HepG2 (cell line): ENCODE data around the gene MST1R. TPM values are rescaled to one million over a fixed set of nuclear protein-coding genes. Genes with fewer than 3 reads are reported as not detected.

Experiments used
- BCL3 ChIP-seq: sonication (generic); formaldehyde crosslinking; IDR thresholded peaks from 2 replicates; pipeline ENCODE4 v1.5.1; 2020; ENCODE audit warnings: mild to moderate bottlenecking, missing genetic modification reagents, moderate library complexity
- BHLHE40 ChIP-seq: IDR thresholded peaks from 2 replicates; pipeline ENCODE4 v1.6.1; 2011; ENCODE audit warnings: low read length, improper control_type of control experiment
- EP300 ChIP-seq, 3 experiments: sonication (generic) in 1 of 3; formaldehyde crosslinking in 1 of 3; IDR thresholded peaks; 2 replicates each; pipeline versions ENCODE4 v1.5.1 to v1.6.1; 2011 to 2020; ENCODE audit warnings: low read depth in 2 of 3, low read length in 2 of 3, borderline replicate concordance in 1 of 3, improper control_type of control experiment in 1 of 3, mild to moderate bottlenecking in 1 of 3, missing genetic modification reagents in 1 of 3, moderate library complexity in 1 of 3
- ETS1 ChIP-seq: sonication (generic); formaldehyde crosslinking; IDR thresholded peaks from 2 replicates; pipeline ENCODE4 v1.4.0; 2020; ENCODE audit warnings: missing genetic modification reagents
- FOXA1 ChIP-seq, 2 experiments: fragments of 450-650 bp in 1 of 2; sonication (generic) in 1 of 2; formaldehyde crosslinking in 1 of 2; IDR thresholded peaks; 2 replicates each; pipeline versions ENCODE4 v1.4.0 to v1.6.1; 2016 to 2020; ENCODE audit warnings: missing genetic modification reagents in 1 of 2
- FOXO1 ChIP-seq: sonication (generic); formaldehyde crosslinking; IDR thresholded peaks from 2 replicates; pipeline ENCODE4 v1.4.0; 2020; ENCODE audit warnings: missing genetic modification reagents
- HIVEP1 ChIP-seq: sonication (generic); formaldehyde crosslinking; IDR thresholded peaks from 2 replicates; pipeline ENCODE4 v1.4.0; 2020; ENCODE audit warnings: mild to moderate bottlenecking, missing genetic modification reagents
- MTERF4 ChIP-seq: sonication (generic); formaldehyde crosslinking; IDR thresholded peaks from 2 replicates; pipeline ENCODE4 v1.8.0; 2023; ENCODE audit warnings: mild to moderate bottlenecking, missing genetic modification reagents
- PATZ1 ChIP-seq: sonication (generic); formaldehyde crosslinking; IDR thresholded peaks from 2 replicates; pipeline ENCODE4 v1.4.0; 2020; ENCODE audit warnings: missing genetic modification reagents
- PHF21A ChIP-seq: sonication (generic); formaldehyde crosslinking; IDR thresholded peaks from 2 replicates; pipeline ENCODE4 v1.5.0; 2020; ENCODE audit warnings: mild to moderate bottlenecking, missing genetic modification reagents
- ZFP36 ChIP-seq: fragments of 150-350 bp; IDR thresholded peaks from 2 replicates; pipeline ENCODE4 v1.6.1; 2018; ENCODE audit warnings: borderline replicate concordance, low read length, low read depth; ENCODE audit not compliant: partially characterized antibody
- ZFP62 ChIP-seq: sonication (generic); formaldehyde crosslinking; IDR thresholded peaks from 2 replicates; pipeline ENCODE4 v1.4.0; 2020; ENCODE audit warnings: missing genetic modification reagents
- ZFP90 ChIP-seq: sonication (generic); formaldehyde crosslinking; IDR thresholded peaks from 2 replicates; pipeline ENCODE4 v1.8.0; 2022; ENCODE audit warnings: missing genetic modification reagents, mild to moderate bottlenecking, inconsistent platforms, borderline replicate concordance
- ZNF18 ChIP-seq: sonication (generic); formaldehyde crosslinking; IDR thresholded peaks from 2 replicates; pipeline ENCODE4 v1.8.0; 2022; ENCODE audit warnings: mild to moderate bottlenecking, missing genetic modification reagents; ENCODE audit not compliant: insufficient replicate concordance
- ZNF232 ChIP-seq: sonication (generic); formaldehyde crosslinking; IDR thresholded peaks from 2 replicates; pipeline ENCODE4 v1.4.0; 2020; ENCODE audit warnings: missing genetic modification reagents, borderline replicate concordance
- ZNF354B ChIP-seq: sonication (generic); formaldehyde crosslinking; IDR thresholded peaks from 2 replicates; pipeline ENCODE4 v1.8.0; 2022; ENCODE audit warnings: mild to moderate bottlenecking, missing genetic modification reagents
- ZNF44 ChIP-seq: sonication (generic); formaldehyde crosslinking; IDR thresholded peaks from 2 replicates; pipeline ENCODE4 v1.5.1; 2020; ENCODE audit warnings: mild to moderate bottlenecking, missing genetic modification reagents
- ZNF558 ChIP-seq: sonication (generic); formaldehyde crosslinking; IDR thresholded peaks from 2 replicates; pipeline ENCODE4 v1.9.0; 2022; ENCODE audit warnings: mild to moderate bottlenecking, missing genetic modification reagents, borderline replicate concordance
- ZNF562 ChIP-seq: sonication (generic); formaldehyde crosslinking; IDR thresholded peaks from 2 replicates; pipeline ENCODE4 v1.8.0; 2022; ENCODE audit warnings: missing genetic modification reagents, borderline replicate concordance
- ZNF878 ChIP-seq: sonication (generic); formaldehyde crosslinking; IDR thresholded peaks from 2 replicates; pipeline ENCODE4 v1.8.1; 2023; ENCODE audit warnings: mild to moderate bottlenecking, missing genetic modification reagents, moderate library complexity
- polyA plus RNA-seq, 8 experiments: library from polyadenylated mRNA; depleted of rRNA in 3 of 8; stranded (reverse) in 7 of 8; unstranded in 1 of 8; fragments of >200 nt; fragmentation: Illumina TruSeq in 4 of 8; extraction: Trizol in 4 of 8; gene quantifications; 2 replicates each; pipeline versions ENCODE4 v1.2.1 to v1.2.3, GENCODE V29; 2011 to 2016; ENCODE audit warnings: low read depth in 4 of 8, missing spikeins in 1 of 8, mixed read lengths in 1 of 8; ENCODE audit not compliant: insufficient read depth in 1 of 8
- total RNA-seq, 5 experiments: library from RNA; depleted of rRNA; stranded (reverse); fragments of >200 nt; fragmentation: Illumina TruSeq; extraction: Trizol; gene quantifications; 2 replicates each; pipeline ENCODE4 v1.2.3, GENCODE V29; 2016; ENCODE audit warnings: low read depth in 1 of 5

The MST1R gene
- total and polyA plus RNA-seq, 2 of the 13 experiments (the other 11 are each of a cell fraction or from before 2014, with no cell fraction given) = 0.11 to 0.77 TPM

- TF ChIP-seq PATZ1 (CRISPR knock-in tag) (peak; percentile 57), ZNF18 (CRISPR knock-in tag) (peak; percentile 52), ZFP90 (CRISPR knock-in tag) (peak; percentile 57; the same call in 1 of the 2 replicates), ZNF232 (CRISPR knock-in tag) (peak; percentile 62; the same call in 1 of the 2 replicates), EP300 (IDR thresholded peaks at IDR 0.05; ENCODE audit: low read depth in 2 of 2, low read length in 2 of 2) (0 out of 4 replicates have a peak, but pooled peaks of 1 of the 2 experiments have one; percentile 27), EP300 (CRISPR knock-in tag; IDR thresholded peaks at IDR 0.05; ENCODE audit: borderline replicate concordance) (0 out of 2 replicates have a peak, but pooled peaks have one; percentile 45), MTERF4 (CRISPR knock-in tag) (no peak), HIVEP1 (CRISPR knock-in tag) (no peak; the same call in 1 of the 2 replicates), ZFP36 (no peak), BCL3 (peak; percentile 43; the same call in 1 of the 2 replicates), ETS1 (CRISPR knock-in tag) (no peak; the same call in 1 of the 2 replicates), FOXO1 (CRISPR knock-in tag) (0 out of 2 replicates have a peak, but pooled peaks have one; percentile 4), ZNF558 (CRISPR knock-in tag) (peak; percentile 48; the same call in 1 of the 2 replicates), ZNF878 (no peak), ZNF562 (CRISPR knock-in tag) (no peak), PHF21A (CRISPR knock-in tag) (peak; percentile 96), ZFP62 (CRISPR knock-in tag) (no peak), BHLHE40 (no peak), FOXA1 (IDR thresholded peaks at IDR 0.05) (no peak), FOXA1 (CRISPR knock-in tag; IDR thresholded peaks at IDR 0.05) (no peak; the same call in 1 of the 2 replicates), ZNF354B (CRISPR knock-in tag) (no peak), ZNF44 (no peak; the same call in 1 of the 2 replicates)
These were observed 25.9 kb upstream of the MST1R start, which contains the start of gene MON1A (continued) for GRCh38 chr3:49929291-49930167.
